ENCODE data around the gene AEBP2. TPM values are rescaled to one million over a fixed set of nuclear protein-coding genes. Genes with fewer than 3 reads are reported as not detected.
A peak's percentile ranks its signal among the peaks of the same experiment; 100 is the strongest.

The AEBP2 gene
- total RNA-seq, 2 experiments from 2014 or later = 48.8 to 50.6 TPM

DNA sequence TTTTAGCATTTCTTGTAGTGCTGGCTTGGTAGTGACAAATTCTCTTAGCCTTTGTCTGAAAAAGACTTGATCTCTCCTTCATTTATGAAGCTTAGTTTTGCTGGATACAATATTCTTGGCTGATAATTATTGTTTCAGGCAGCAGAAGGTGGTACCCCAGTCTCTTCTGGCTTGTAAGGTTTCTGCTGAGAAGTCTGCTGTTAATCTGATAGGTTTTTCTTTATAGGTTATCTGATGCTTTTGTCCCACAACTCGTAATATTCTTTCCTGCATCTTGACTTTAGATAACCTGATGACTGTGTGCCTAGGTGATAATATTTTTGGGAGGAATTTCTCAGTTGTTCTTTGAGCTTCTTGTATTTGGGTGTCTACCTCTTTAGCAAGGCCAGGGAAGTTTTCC is 41.2 kb downstream of the AEBP2 start:
- ChIA-PET POLR2A (interaction anchor here (0.7 kb wide), 1 partner anchor 72 kb away, joined by 3 read pairs; no protein-coding TSS in a partner anchor), CTCF (no interaction called here)
- H3K27ac Mint-ChIP-seq = no peak overlapping the region
- no peaks in the 10 kb centered on the region for H3K27me3 Mint-ChIP-seq
- H3K4me1 Mint-ChIP-seq = peaks cover 60% of the 10 kb centered on the region
- peaks cover 17% of the 10 kb centered on the region for H3K9me3 Mint-ChIP-seq
- DNase-seq = no peak
- H3K4me3 Mint-ChIP-seq = no peak overlapping the region
- peaks cover 76% of the 10 kb centered on the region for H3K36me3 Mint-ChIP-seq (ENCODE audit: low read depth)

DNA sequence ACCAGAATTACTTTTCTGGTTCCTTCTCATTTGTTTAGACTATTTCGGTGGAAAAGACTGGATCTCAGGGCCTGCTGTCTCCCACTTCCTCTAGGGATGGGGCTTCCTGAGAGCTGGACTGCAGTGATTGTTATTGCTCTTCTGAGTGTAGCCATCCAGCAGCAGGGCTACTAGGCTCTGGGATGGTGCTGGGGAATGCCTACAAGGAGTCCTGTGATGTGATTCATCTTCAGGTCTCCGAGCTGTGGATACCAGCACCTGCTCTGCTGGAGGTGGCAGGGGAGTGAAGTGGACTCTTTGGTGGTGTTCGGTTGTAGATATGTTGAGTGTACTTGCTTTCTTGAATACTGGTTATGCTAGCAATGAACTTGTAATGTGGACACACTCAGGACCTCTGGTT is 42.7 kb downstream of the AEBP2 start:
- Mint-ChIP-seq H3K9me3 (peaks cover 17% of the 10 kb centered on the region), H3K27ac (peak overlapping the region; percentile 85), H3K27me3 (no peaks in the 10 kb centered on the region), H3K4me1 (peaks cover 59% of the 10 kb centered on the region), H3K36me3 (ENCODE audit: low read depth) (peaks cover 77% of the 10 kb centered on the region), H3K4me3 (no peak overlapping the region)
- no peak for DNase-seq
- POLR2A ChIA-PET = interaction anchor here (1.9 kb wide), 1 partner anchor 42 kb away, joined by 12 read pairs; the partner anchor contains the start of gene AEBP2
- CTCF ChIA-PET = no interaction called here

DNA sequence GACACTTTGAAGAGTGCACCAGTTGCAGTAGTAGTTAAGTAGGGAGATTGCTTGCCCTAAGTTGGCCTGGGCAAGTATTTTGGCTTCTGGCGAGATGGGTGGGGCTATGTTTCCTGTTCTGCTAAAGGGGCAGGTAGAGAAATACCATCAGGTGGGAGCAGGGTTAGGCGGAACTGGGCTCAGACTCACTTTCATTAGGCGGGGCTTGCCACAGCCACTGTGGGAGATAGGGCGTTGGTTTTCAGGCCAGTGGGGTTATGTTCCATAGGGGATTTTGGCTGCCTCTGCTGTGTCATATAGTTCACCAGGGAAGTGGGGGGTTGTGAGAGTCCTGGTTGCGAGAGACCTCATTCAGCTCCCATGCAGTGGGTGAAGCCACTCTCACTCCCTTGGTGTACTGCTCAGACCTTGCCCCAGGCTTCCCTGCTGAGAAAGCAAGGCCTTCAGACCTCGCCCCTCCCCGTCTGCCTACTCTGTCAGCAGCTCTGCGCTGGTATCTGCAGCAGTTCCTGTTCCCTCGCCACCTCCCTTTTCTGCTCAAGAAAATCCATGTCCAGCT is 43.3 kb downstream of the AEBP2 start:
- peaks cover 73% of the 10 kb centered on the region for H3K36me3 Mint-ChIP-seq (ENCODE audit: low read depth)
- CTCF ChIA-PET = interaction anchor here (0.6 kb wide), 1 partner anchor 27 kb away, joined by 5 read pairs; no protein-coding TSS in a partner anchor
- no peaks in the 10 kb centered on the region for H3K27me3 Mint-ChIP-seq
- peaks cover 14% of the 10 kb centered on the region for H3K9me3 Mint-ChIP-seq
- peak; percentile 69 for DNase-seq
- H3K4me3 Mint-ChIP-seq = peak overlapping the region; percentile 25
- H3K27ac Mint-ChIP-seq = peak overlapping the region; percentile 85
- peaks cover 53% of the 10 kb centered on the region for H3K4me1 Mint-ChIP-seq
- POLR2A ChIA-PET = interaction anchor here (1.9 kb wide), 1 partner anchor 43 kb away, joined by 12 read pairs; the partner anchor contains the start of gene AEBP2

DNA sequence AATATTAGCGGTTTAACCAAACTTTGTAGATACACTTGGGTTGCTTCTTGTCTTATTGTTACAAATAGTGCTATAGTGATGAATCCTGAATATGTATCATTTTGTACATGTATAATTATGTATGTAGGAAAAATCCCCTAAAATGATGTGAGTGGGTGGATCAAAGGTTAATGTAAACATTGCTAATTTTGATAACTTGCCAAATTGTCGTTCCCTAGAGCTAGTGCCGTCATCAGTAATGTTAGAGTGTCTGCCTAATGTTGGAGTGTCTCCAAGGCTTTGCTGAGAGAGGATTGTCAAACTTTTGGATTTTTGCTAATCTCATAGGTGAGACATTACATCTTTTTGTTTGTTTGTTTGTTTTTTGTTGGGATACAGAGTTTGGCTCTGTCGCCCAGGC is 44.4 kb downstream of the AEBP2 start:
- peaks cover 48% of the 10 kb centered on the region for H3K4me1 Mint-ChIP-seq
- peaks cover 71% of the 10 kb centered on the region for H3K36me3 Mint-ChIP-seq (ENCODE audit: low read depth)
- peak overlapping the region; percentile 85 for H3K27ac Mint-ChIP-seq
- CTCF ChIA-PET = no interaction called here
- POLR2A ChIA-PET = interaction anchor here (1.9 kb wide), 1 partner anchor 44 kb away, joined by 12 read pairs; the partner anchor contains the start of gene AEBP2
- H3K9me3 Mint-ChIP-seq = peaks cover 12% of the 10 kb centered on the region
- no peak for DNase-seq
- H3K27me3 Mint-ChIP-seq = no peaks in the 10 kb centered on the region
- no peak overlapping the region for H3K4me3 Mint-ChIP-seq

DNA sequence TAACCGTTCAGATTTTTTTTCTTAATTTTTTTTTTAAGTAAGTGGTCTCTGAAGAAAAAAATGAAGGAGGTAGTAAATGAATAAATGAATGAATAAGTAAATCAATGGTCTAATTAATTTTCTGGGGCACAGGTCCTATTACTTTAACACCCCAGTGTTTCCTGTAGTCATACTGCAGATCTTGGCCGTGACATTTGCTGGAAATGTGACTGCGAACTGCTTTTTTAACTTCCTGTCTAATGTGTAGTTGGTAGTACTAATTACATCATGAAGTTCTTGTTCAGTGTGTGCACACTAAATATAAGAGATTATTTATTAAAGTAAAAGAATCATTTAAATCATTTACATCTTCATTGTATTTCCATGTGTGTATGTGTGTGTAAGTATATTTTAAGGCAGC is 45.4 kb downstream of the AEBP2 start:
- H3K4me1 Mint-ChIP-seq = peaks cover 51% of the 10 kb centered on the region
- peak overlapping the region; percentile 29 for H3K27ac Mint-ChIP-seq
- H3K36me3 Mint-ChIP-seq (ENCODE audit: low read depth) = peaks cover 66% of the 10 kb centered on the region
- H3K4me3 Mint-ChIP-seq = no peak overlapping the region
- no peak for DNase-seq
- no peaks in the 10 kb centered on the region for H3K27me3 Mint-ChIP-seq
- ChIA-PET CTCF (no interaction called here), POLR2A (no interaction called here)
- H3K9me3 Mint-ChIP-seq = peaks cover 5% of the 10 kb centered on the region

DNA sequence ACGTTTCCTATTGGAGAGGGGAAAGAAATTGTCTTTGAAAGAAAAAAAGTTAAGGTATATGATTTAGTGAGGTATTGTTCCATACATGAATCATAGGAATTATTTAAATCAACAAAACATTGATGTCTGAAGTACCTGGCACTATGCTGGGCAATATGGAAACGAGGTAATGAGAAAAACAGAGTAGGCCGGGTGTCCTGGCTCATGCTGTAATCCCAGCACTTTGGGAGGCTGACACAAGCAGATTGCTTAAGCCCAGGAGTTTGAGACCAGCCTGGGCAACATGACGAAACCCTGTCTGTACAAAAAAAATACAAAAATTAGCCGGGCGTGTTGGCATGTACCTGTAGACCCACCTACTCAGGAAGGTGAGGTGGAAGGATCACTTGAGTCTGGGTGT is 45.9 kb downstream of the AEBP2 start:
- CTCF ChIA-PET = no interaction called here

DNA sequence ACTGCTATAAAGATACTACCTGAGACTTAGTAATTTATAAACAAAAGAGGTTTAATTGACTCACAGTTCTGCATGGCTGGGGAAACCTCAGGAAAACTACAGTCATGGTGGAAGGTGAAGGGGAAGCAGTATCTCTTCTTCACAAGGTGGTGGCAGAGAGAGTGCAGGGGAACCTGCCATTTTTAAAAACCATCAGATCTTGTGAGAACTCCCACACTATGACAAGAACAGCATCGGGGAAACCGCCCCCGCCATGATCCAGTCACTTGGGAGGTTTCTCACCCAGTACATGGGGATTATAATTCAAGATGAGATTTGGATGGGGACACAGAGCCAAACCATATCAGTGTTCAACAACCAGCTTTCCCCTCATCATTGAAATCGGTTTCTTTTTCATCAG is 49.9 kb downstream of the AEBP2 start:
- H3K27ac Mint-ChIP-seq = no peak overlapping the region
- no peaks in the 10 kb centered on the region for H3K9me3 Mint-ChIP-seq
- ChIA-PET POLR2A (no interaction called here), CTCF (interaction anchor here (1.1 kb wide), 1 partner anchor 18 kb away, joined by 3 read pairs; no protein-coding TSS in a partner anchor)
- no peak overlapping the region for H3K4me3 Mint-ChIP-seq
- no peak for DNase-seq
- peaks cover 25% of the 10 kb centered on the region for H3K4me1 Mint-ChIP-seq
- peaks cover 46% of the 10 kb centered on the region for H3K36me3 Mint-ChIP-seq (ENCODE audit: low read depth)
- no peaks in the 10 kb centered on the region for H3K27me3 Mint-ChIP-seq

More for the DNA sequence above, 45.9 kb downstream of the AEBP2 start:
- H3K4me1 Mint-ChIP-seq = peaks cover 52% of the 10 kb centered on the region
- H3K4me3 Mint-ChIP-seq = no peak overlapping the region
- peaks cover 61% of the 10 kb centered on the region for H3K36me3 Mint-ChIP-seq (ENCODE audit: low read depth)
- DNase-seq = no peak
- POLR2A ChIA-PET = no interaction called here
- peaks cover 5% of the 10 kb centered on the region for H3K9me3 Mint-ChIP-seq
- H3K27me3 Mint-ChIP-seq = no peaks in the 10 kb centered on the region
- peak overlapping the region; percentile 29 for H3K27ac Mint-ChIP-seq

DNA sequence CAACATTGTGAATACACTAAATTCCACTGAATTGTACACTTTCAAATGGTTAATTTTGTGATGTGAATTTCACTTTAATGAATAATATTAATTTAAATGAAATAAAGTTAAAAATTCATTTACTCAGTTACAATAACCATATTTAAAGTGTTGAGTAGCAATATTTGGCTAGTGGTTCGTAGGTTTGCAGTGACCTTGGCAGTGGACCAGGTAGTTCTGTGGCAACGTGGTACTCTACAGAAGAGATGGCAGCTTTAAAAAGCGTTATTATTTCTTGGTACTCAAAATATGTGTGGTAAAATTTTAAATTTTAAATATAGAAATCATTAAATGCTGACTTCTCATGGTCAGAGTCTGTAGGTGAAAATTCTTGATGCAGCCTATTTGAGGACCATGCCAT is 51.6 kb downstream of the AEBP2 start:
- CTCF ChIA-PET = no interaction called here
- Mint-ChIP-seq H3K36me3 (ENCODE audit: low read depth) (peaks cover 48% of the 10 kb centered on the region), H3K27me3 (no peaks in the 10 kb centered on the region), H3K4me3 (no peak overlapping the region), H3K27ac (no peak overlapping the region), H3K4me1 (peaks cover 11% of the 10 kb centered on the region), H3K9me3 (no peaks in the 10 kb centered on the region)
- DNase-seq = no peak
- POLR2A ChIA-PET = no interaction called here

DNA sequence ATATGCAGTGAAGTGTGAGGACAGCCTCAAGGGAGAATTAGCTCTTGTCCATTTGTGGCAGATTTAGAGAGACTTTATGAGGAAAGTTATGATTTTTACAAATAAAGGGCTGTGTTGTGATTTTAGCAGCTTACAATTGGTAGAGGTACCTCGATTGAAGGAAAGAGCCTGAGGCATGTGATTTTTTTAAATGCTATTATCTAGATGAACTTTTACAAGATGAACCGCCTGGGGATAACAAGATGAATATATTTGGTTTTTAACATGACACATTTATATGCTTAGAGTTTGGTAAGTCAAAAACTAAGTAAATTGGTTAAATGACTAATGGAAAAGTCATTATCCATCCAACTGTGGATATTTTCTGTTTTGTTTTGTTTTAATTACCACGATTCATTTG is 52.6 kb downstream of the AEBP2 start:
- no peak overlapping the region for H3K27ac Mint-ChIP-seq

DNA sequence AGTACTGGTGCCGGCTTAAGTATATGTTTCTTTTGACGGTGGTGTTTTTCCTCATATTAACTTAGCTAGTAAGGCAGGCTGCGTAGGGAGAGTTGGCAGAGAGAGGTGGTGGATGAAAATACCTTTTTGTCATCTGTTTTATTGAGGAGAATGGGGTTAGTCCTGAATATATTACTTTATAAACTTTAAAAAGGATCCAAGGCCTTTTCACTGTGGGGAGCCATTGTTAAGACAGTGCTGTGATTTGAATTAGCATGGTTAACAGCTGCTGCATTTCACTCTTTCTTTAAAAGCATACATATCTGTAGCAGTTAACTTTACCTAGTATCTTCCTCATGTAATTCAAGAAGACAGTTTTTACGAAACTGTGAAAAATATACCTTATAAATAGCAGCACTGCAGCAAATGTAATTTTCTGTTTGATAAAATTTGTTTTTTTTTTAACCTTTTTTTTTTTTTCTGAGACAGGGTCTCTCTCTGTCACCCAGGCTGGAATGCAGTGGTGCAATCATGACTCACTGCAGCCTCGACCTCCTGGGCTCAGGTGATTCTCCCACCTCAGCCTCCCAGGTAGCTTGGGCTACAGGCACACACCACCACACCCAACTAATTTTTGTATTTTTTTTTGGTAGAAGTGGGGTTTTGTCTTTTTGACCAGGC is 57.1 kb downstream of the AEBP2 start:
- no peak overlapping the region for H3K27ac Mint-ChIP-seq
- H3K27me3 Mint-ChIP-seq = no peaks in the 10 kb centered on the region
- peaks cover 16% of the 10 kb centered on the region for H3K4me1 Mint-ChIP-seq
- H3K36me3 Mint-ChIP-seq (ENCODE audit: low read depth) = peaks cover 43% of the 10 kb centered on the region
- ChIA-PET CTCF (interaction anchor here (0.7 kb wide), 2 partner anchors 117 to 159 kb away, joined by 3 read pairs; no protein-coding TSS in a partner anchor), POLR2A (no interaction called here)
- no peak for DNase-seq
- H3K4me3 Mint-ChIP-seq = no peak overlapping the region
- H3K9me3 Mint-ChIP-seq = no peaks in the 10 kb centered on the region

More for the DNA sequence above, 52.6 kb downstream of the AEBP2 start:
- Mint-ChIP-seq H3K36me3 (ENCODE audit: low read depth) (peaks cover 43% of the 10 kb centered on the region), H3K27me3 (no peaks in the 10 kb centered on the region), H3K4me3 (no peak overlapping the region), H3K4me1 (peaks cover 10% of the 10 kb centered on the region), H3K9me3 (no peaks in the 10 kb centered on the region)
- no peak for DNase-seq
- ChIA-PET CTCF (no interaction called here), POLR2A (no interaction called here)

DNA sequence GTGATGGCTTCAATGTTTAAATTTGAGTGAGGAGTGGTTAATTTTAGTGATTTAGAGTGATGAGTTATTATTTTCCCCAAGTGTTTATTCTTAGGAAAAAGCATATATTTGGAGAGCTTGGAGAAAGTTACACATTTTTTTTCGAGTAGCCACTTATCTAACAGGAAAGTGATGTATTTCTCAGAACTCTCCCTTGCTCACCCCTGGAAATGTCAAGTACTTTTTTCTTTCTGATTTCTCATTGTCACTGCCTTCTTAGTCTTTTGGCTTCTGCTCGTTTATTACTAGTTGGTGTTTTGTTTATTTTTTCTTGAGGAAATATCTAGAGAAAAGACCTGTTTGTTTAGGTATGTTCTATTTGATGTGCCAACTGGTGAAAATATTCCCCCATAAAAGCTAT is 58.8 kb downstream of the AEBP2 start:
- ChIA-PET CTCF (no interaction called here), POLR2A (no interaction called here)
- Mint-ChIP-seq H3K27me3 (no peaks in the 10 kb centered on the region), H3K4me3 (no peak overlapping the region), H3K4me1 (peaks cover 13% of the 10 kb centered on the region), H3K9me3 (no peaks in the 10 kb centered on the region), H3K36me3 (ENCODE audit: low read depth) (peaks cover 46% of the 10 kb centered on the region), H3K27ac (no peak overlapping the region)
- no peak for DNase-seq

DNA sequence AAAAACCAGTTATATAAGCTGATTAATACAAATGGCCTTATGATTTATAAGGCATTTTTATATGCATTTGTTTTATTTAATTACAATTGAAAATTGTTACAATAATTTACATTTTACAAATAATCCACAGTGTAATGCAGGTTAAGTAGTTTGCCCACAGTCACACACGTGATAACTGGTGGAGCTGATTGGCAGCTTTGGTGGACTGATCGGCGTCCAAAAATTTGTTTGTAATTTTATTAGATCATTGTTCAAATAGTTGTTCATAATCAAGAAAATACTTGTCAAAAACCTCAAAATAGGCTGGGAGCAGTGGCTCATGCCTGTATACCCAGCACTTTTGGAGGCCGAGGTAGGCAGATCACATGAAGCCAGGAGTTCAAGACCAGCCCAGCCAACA is 59.7 kb downstream of the AEBP2 start:
- no peaks in the 10 kb centered on the region for H3K9me3 Mint-ChIP-seq
- peaks cover 13% of the 10 kb centered on the region for H3K4me1 Mint-ChIP-seq
- no peak overlapping the region for H3K4me3 Mint-ChIP-seq
- H3K36me3 Mint-ChIP-seq (ENCODE audit: low read depth) = peaks cover 42% of the 10 kb centered on the region
- ChIA-PET CTCF (no interaction called here), POLR2A (no interaction called here)
- no peak for DNase-seq
- no peaks in the 10 kb centered on the region for H3K27me3 Mint-ChIP-seq
- no peak overlapping the region for H3K27ac Mint-ChIP-seq

DNA sequence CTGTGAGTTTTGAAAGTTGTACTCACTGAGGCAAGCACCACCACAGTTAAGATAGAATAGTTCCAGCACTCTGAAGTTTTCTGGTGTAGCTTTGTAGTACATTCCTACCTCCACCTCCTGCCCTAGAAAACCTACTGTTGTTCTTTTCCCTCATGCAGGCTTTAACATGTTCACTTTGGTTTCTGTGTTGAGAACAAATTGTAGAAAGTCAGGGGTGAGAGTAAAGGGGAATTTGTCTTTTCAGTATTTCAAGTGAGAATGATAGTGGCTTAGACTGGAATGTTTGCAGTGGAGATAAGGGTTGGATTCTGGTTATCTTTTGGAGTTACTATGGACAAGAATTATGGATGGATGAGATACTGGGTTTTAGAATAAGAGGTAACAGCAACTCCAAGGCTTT is 67.2 kb downstream of the AEBP2 start:
- Mint-ChIP-seq H3K4me3 (no peak overlapping the region), H3K27me3 (no peaks in the 10 kb centered on the region), H3K4me1 (peaks cover 7% of the 10 kb centered on the region), H3K9me3 (no peaks in the 10 kb centered on the region), H3K27ac (no peak overlapping the region), H3K36me3 (ENCODE audit: low read depth) (peaks cover 45% of the 10 kb centered on the region)
- CTCF ChIA-PET = interaction anchor here (1.3 kb wide), 1 partner anchor 18 kb away, joined by 3 read pairs; no protein-coding TSS in a partner anchor
- POLR2A ChIA-PET = interaction anchor here (0.6 kb wide), 1 partner anchor 21 kb away, joined by 3 read pairs; no protein-coding TSS in a partner anchor
- no peak for DNase-seq

All from activated CD4-positive, alpha-beta memory T cell treated with anti-CD3 and anti-CD28 coated beads, Interleukin-2, amount 10 ng/mL, durations not matched to agents 7 days and 5 days (primary cell).